ENCODE results near the gene MS4A10. TPM values are rescaled to one million over a fixed set of nuclear protein-coding genes. Genes with fewer than 3 reads are reported as not detected.

The MS4A10 gene
- total RNA-seq, 1 donor from 2014 or later = not detected

- no peak for DNase-seq
- no peak for TF ChIP-seq CTCF (IDR thresholded peaks at IDR 0.05)
Observed at GRCh38 chr11:60744114-60744513, 41.0 kb upstream of the MS4A10 start.

DNA sequence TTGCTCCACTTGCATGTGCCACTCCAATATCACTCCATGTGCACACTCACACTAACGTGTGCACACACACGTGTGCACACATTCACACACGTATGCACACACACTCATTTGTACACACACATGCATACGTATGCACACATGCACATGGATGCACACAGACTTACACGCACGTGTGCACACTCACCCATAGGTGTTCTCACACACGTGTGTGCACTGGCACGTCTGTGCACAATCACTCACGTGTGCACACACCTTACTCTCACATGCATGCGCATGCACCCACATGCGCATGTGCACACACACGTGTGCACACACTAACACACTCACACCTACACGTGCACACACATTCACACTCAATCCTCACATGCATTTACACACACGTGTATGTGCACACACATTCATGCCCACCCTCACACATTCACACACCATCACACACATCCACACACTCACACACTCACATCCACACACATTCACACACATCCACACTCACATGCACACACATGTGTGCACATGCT is 37.7 kb upstream of the MS4A10 start:
- Mint-ChIP-seq H3K9me3 (peaks cover 3% of the 10 kb centered on the region), H3K27me3 (peaks cover 12% of the 10 kb centered on the region), H3K4me1 (no peaks in the 10 kb centered on the region), H3K4me3 (no peak overlapping the region), H3K36me3 (ENCODE audit: low read depth) (no peaks in the 10 kb centered on the region), H3K27ac (no peak overlapping the region)
- TF ChIP-seq CTCF (IDR thresholded peaks at IDR 0.05) = no peak
- no peak for ATAC-seq (ENCODE audit: low read depth)
- CTCF ChIA-PET = no interaction called here
- intact Hi-C loops (cut with micrococcal nuclease) = no loop called here
- POLR2A ChIA-PET = no interaction called here
- DNase-seq = no peak

More at GRCh38 chr11:60744114-60744513, 41.0 kb upstream of the MS4A10 start:
- peaks cover 7% of the 10 kb centered on the region for H3K27me3 Mint-ChIP-seq
- H3K27ac Mint-ChIP-seq = no peak overlapping the region
- CTCF ChIA-PET = no interaction called here
- POLR2A ChIA-PET = no interaction called here
- intact Hi-C loops (cut with micrococcal nuclease) = no loop called here
- no peak for ATAC-seq (ENCODE audit: low read depth)
- no peak overlapping the region for H3K4me3 Mint-ChIP-seq
- no peaks in the 10 kb centered on the region for H3K36me3 Mint-ChIP-seq (ENCODE audit: low read depth)
- H3K4me1 Mint-ChIP-seq = no peaks in the 10 kb centered on the region
- peaks cover 3% of the 10 kb centered on the region for H3K9me3 Mint-ChIP-seq

GRCh38 chr11:60748225-60748624 is 36.9 kb upstream of the MS4A10 start:
- intact Hi-C loops (cut with micrococcal nuclease) = no loop called here
- peaks cover 18% of the 10 kb centered on the region for H3K27me3 Mint-ChIP-seq
- ChIA-PET POLR2A (no interaction called here), CTCF (no interaction called here)
- peaks cover 3% of the 10 kb centered on the region for H3K9me3 Mint-ChIP-seq
- no peak for ATAC-seq (ENCODE audit: low read depth)
- H3K4me1 Mint-ChIP-seq = no peaks in the 10 kb centered on the region
- H3K36me3 Mint-ChIP-seq (ENCODE audit: low read depth) = no peaks in the 10 kb centered on the region
- H3K27ac Mint-ChIP-seq = no peak overlapping the region
- no peak overlapping the region for H3K4me3 Mint-ChIP-seq
- DNase-seq = no peak
- no peak for TF ChIP-seq CTCF (IDR thresholded peaks at IDR 0.05)

- no peaks in the 10 kb centered on the region for H3K36me3 Mint-ChIP-seq (ENCODE audit: low read depth)
- ATAC-seq (ENCODE audit: low read depth) = no peak
- no peak for DNase-seq
- peaks cover 19% of the 10 kb centered on the region for H3K27me3 Mint-ChIP-seq
- no peak overlapping the region for H3K27ac Mint-ChIP-seq
- ChIA-PET POLR2A (no interaction called here), CTCF (interaction anchor here (1.2 kb wide), 1 partner anchor 14 kb away, joined by 4 read pairs; no protein-coding TSS in a partner anchor)
- TF ChIP-seq CTCF (IDR thresholded peaks at IDR 0.05) = no peak
- peaks cover 3% of the 10 kb centered on the region for H3K9me3 Mint-ChIP-seq
- H3K4me1 Mint-ChIP-seq = no peaks in the 10 kb centered on the region
- intact Hi-C loops (cut with micrococcal nuclease) = no loop called here
- H3K4me3 Mint-ChIP-seq = no peak overlapping the region
Observed at GRCh38 chr11:60748821-60749220, 36.3 kb upstream of the MS4A10 start.

GRCh38 chr11:60750911-60751310 is 34.2 kb upstream of the MS4A10 start:
- intact Hi-C loops (cut with micrococcal nuclease) = loop anchor here (10.0 kb wide), 1 partner anchor 46 kb away; no protein-coding TSS in a partner anchor
- no peak for ATAC-seq (ENCODE audit: low read depth)
- no peak overlapping the region for H3K4me3 Mint-ChIP-seq

More at GRCh38 chr11:60750911-60751310, 34.2 kb upstream of the MS4A10 start:
- CTCF ChIA-PET = no interaction called here
- POLR2A ChIA-PET = no interaction called here
- no peak for DNase-seq
- no peak for TF ChIP-seq CTCF (IDR thresholded peaks at IDR 0.05)
- Mint-ChIP-seq H3K4me1 (no peaks in the 10 kb centered on the region), H3K27me3 (peaks cover 14% of the 10 kb centered on the region), H3K36me3 (ENCODE audit: low read depth) (no peaks in the 10 kb centered on the region), H3K9me3 (no peaks in the 10 kb centered on the region), H3K27ac (no peak overlapping the region)
